WTC11 (cell line): ENCODE results near the gene AGTRAP. TPM values are rescaled to one million over a fixed set of nuclear protein-coding genes. Genes with fewer than 3 reads are reported as not detected.

Experiments used
- ATAC-seq: fragments of 200-7000 bp; cut with Tn5 transposase; 2 replicates; pipeline ENCODE4 v1.10.0; 2021; ENCODE audit warnings: mild to moderate bottlenecking, moderate library complexity
- CTCF ChIA-PET: fragments of 300-600 bp; sonication (Branson Sonifier 250); formaldehyde crosslinking; loops from one replicate; lab custom pipeline; 2021; ENCODE audit warnings: antibody characterized with exemption; lab: Charles Lee
- POLR2A ChIA-PET: fragments of 350-600 bp; sonication (Branson Sonifier 250); formaldehyde crosslinking; loops from one replicate; lab custom pipeline; 2021; ENCODE audit warnings: antibody characterized with exemption; lab: Charles Lee
- DNase-seq: peaks from one replicate; pipeline ENCODE4 v3.0.0; 2021; ENCODE audit warnings: low spot score
- H3K27ac Mint-ChIP-seq: 2 replicates; pipeline ENCODE4 v1.8.0; 2021; ENCODE audit warnings: mixed read lengths
- H3K27me3 Mint-ChIP-seq: 2 replicates; pipeline ENCODE4 v1.8.0; 2021; ENCODE audit warnings: low read depth, mild to moderate bottlenecking, moderate library complexity, mixed read lengths
- H3K36me3 Mint-ChIP-seq: 2 replicates; pipeline ENCODE4 v1.8.0; 2021; ENCODE audit warnings: mixed read lengths
- H3K4me1 Mint-ChIP-seq: 2 replicates; pipeline ENCODE4 v1.8.0; 2022; ENCODE audit warnings: mixed read lengths
- H3K4me3 Mint-ChIP-seq: 2 replicates; pipeline ENCODE4 v1.8.0; 2021; ENCODE audit warnings: mild to moderate bottlenecking, moderate library complexity, mixed read lengths
- H3K9me3 Mint-ChIP-seq: 2 replicates; pipeline ENCODE4 v1.8.0; 2021; ENCODE audit warnings: mixed read lengths
- ATF2 ChIP-seq: sonication (generic); formaldehyde crosslinking; IDR thresholded peaks from 2 replicates; pipeline ENCODE4 v1.8.1; 2022; ENCODE audit warnings: low read depth, missing genetic modification reagents, borderline replicate concordance
- CBFB ChIP-seq: sonication (generic); formaldehyde crosslinking; IDR thresholded peaks from 2 replicates; pipeline ENCODE4 v1.8.1; 2022; ENCODE audit warnings: mild to moderate bottlenecking, low read depth, missing genetic modification reagents
- CREM ChIP-seq: sonication (generic); formaldehyde crosslinking; IDR thresholded peaks from 2 replicates; pipeline ENCODE4 v1.8.1; 2022; ENCODE audit warnings: mild to moderate bottlenecking, missing genetic modification reagents, moderate library complexity
- ELF4 ChIP-seq: sonication (generic); formaldehyde crosslinking; IDR thresholded peaks from 2 replicates; pipeline ENCODE4 v1.8.1; 2022; ENCODE audit warnings: low read depth, mild to moderate bottlenecking, moderate library complexity, missing genetic modification reagents
- FOXK1 ChIP-seq: sonication (generic); formaldehyde crosslinking; IDR thresholded peaks from 2 replicates; pipeline ENCODE4 v1.8.0; 2022; ENCODE audit warnings: mild to moderate bottlenecking, moderate library complexity, missing genetic modification reagents
- FOXP1 ChIP-seq: sonication (generic); formaldehyde crosslinking; IDR thresholded peaks from 2 replicates; pipeline ENCODE4 v1.8.0; 2022; ENCODE audit warnings: missing genetic modification reagents, mild to moderate bottlenecking, moderate library complexity, borderline replicate concordance
- GTF2I ChIP-seq: fragments of 250-450 bp; sonication (Bioruptor Pico); conservative IDR thresholded peaks from 2 replicates; pipeline ENCODE4 v1.4.0; 2021; ENCODE audit warnings: mild to moderate bottlenecking
- IRF2 ChIP-seq: sonication (generic); formaldehyde crosslinking; IDR thresholded peaks from 2 replicates; pipeline ENCODE4 v1.8.0; 2022; ENCODE audit warnings: low read depth, missing genetic modification reagents, borderline replicate concordance
- MAX ChIP-seq: sonication (generic); formaldehyde crosslinking; IDR thresholded peaks from 2 replicates; pipeline ENCODE4 v1.8.0; 2022; ENCODE audit warnings: mild to moderate bottlenecking, missing genetic modification reagents
- NFATC4 ChIP-seq: fragments of 250-450 bp; sonication (Bioruptor Pico); IDR thresholded peaks from 2 replicates; pipeline ENCODE4 v1.9.0; 2021; ENCODE audit warnings: mild to moderate bottlenecking
- NR2C2 ChIP-seq: sonication (generic); formaldehyde crosslinking; IDR thresholded peaks from 2 replicates; pipeline ENCODE4 v1.8.0; 2022; ENCODE audit warnings: mild to moderate bottlenecking, missing genetic modification reagents
- SP1 ChIP-seq: sonication (generic); formaldehyde crosslinking; conservative IDR thresholded peaks from 2 replicates; pipeline ENCODE4 v1.8.1; 2022; ENCODE audit warnings: missing genetic modification reagents
- ZNF121 ChIP-seq: sonication (generic); formaldehyde crosslinking; IDR thresholded peaks from 2 replicates; pipeline ENCODE4 v1.8.0; 2023; ENCODE audit warnings: missing genetic modification reagents
- ZNF138 ChIP-seq: sonication (generic); formaldehyde crosslinking; conservative IDR thresholded peaks from 2 replicates; pipeline ENCODE4 v1.8.1; 2022; ENCODE audit warnings: mild to moderate bottlenecking, moderate library complexity, missing genetic modification reagents
- ZNF512 ChIP-seq: sonication (generic); formaldehyde crosslinking; IDR thresholded peaks from 2 replicates; pipeline ENCODE4 v1.8.1; 2022; ENCODE audit warnings: missing genetic modification reagents, borderline replicate concordance
- total RNA-seq: library from RNA; stranded (reverse); gene quantifications from 3 replicates; pipeline ENCODE4 v1.2.3, GENCODE V29; 2021
- TF ChIP-seq, protein P1 (sequence below): fragments of 250-450 bp; sonication (Bioruptor Pico); IDR thresholded peaks from 2 replicates; pipeline ENCODE4 v1.9.0; 2021; ENCODE audit warnings: mild to moderate bottlenecking, borderline replicate concordance
- TF ChIP-seq, protein P2 (sequence below): sonication (generic); formaldehyde crosslinking; IDR thresholded peaks from 2 replicates; pipeline ENCODE4 v1.8.1; 2023; ENCODE audit warnings: mild to moderate bottlenecking, missing genetic modification reagents

Gene AGTRAP
- total RNA-seq, 1 experiment from 2014 or later = 81.6 TPM

DNA sequence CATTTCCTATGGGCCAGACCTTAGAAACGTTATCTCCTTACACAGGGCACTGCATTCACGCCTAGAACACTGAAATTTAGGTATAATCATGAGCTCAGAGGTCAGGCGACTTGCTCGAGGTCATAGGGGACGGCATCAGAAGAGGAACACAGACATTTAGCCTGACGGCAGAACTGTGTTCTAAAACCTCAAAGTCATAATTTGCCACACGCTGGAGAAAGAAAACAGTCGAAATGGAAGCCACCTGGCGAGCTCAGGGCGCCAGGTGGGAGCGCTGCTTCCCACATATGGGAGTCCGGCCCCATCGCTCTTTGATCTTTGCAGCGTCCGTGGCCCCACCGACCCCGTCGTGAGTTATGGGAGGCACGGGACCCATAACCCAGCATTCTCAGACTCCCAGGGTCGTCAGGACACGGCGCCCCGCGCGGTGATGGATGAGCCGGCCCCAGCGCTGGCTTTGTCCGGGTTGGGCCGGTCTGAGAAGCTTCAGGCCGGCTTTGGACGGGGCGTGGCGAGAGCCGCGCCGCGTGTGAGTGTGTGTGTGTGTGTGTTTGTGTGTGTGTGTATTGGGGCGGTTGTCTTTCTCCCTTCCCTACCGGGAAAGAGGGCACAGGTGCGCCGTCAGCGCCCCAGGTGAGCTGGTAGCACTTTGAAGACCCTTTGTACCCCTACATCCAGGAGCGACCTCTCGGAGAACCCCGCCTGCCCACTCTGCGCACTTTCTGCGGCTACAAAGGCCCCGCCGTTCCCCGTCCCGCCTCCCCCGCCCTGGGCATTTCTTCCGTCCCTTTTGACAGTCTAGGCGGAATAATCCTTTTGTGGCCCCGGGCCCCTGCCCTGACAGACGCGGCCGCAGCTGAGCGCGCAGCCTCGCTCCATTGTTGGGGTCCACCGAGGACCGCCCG lies 45.3 kb upstream of the AGTRAP start (continued):
- TF ChIP-seq, protein P1, sequence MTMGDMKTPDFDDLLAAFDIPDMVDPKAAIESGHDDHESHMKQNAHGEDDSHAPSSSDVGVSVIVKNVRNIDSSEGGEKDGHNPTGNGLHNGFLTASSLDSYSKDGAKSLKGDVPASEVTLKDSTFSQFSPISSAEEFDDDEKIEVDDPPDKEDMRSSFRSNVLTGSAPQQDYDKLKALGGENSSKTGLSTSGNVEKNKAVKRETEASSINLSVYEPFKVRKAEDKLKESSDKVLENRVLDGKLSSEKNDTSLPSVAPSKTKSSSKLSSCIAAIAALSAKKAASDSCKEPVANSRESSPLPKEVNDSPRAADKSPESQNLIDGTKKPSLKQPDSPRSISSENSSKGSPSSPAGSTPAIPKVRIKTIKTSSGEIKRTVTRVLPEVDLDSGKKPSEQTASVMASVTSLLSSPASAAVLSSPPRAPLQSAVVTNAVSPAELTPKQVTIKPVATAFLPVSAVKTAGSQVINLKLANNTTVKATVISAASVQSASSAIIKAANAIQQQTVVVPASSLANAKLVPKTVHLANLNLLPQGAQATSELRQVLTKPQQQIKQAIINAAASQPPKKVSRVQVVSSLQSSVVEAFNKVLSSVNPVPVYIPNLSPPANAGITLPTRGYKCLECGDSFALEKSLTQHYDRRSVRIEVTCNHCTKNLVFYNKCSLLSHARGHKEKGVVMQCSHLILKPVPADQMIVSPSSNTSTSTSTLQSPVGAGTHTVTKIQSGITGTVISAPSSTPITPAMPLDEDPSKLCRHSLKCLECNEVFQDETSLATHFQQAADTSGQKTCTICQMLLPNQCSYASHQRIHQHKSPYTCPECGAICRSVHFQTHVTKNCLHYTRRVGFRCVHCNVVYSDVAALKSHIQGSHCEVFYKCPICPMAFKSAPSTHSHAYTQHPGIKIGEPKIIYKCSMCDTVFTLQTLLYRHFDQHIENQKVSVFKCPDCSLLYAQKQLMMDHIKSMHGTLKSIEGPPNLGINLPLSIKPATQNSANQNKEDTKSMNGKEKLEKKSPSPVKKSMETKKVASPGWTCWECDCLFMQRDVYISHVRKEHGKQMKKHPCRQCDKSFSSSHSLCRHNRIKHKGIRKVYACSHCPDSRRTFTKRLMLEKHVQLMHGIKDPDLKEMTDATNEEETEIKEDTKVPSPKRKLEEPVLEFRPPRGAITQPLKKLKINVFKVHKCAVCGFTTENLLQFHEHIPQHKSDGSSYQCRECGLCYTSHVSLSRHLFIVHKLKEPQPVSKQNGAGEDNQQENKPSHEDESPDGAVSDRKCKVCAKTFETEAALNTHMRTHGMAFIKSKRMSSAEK (CRISPR knock-in tag) = no peak
- TF ChIP-seq FOXK1 (no peak), MAX (CRISPR knock-in tag) (0 out of 2 replicates have a peak, but pooled peaks have one; percentile 2), GTF2I (CRISPR knock-in tag) (0 out of 2 replicates have a peak, but pooled peaks have one; percentile 13), IRF2 (CRISPR knock-in tag) (no peak), ZNF121 (CRISPR knock-in tag) (no peak), SP1 (CRISPR knock-in tag) (peak; percentile 12; the same call in 1 of the 2 replicates)

DNA sequence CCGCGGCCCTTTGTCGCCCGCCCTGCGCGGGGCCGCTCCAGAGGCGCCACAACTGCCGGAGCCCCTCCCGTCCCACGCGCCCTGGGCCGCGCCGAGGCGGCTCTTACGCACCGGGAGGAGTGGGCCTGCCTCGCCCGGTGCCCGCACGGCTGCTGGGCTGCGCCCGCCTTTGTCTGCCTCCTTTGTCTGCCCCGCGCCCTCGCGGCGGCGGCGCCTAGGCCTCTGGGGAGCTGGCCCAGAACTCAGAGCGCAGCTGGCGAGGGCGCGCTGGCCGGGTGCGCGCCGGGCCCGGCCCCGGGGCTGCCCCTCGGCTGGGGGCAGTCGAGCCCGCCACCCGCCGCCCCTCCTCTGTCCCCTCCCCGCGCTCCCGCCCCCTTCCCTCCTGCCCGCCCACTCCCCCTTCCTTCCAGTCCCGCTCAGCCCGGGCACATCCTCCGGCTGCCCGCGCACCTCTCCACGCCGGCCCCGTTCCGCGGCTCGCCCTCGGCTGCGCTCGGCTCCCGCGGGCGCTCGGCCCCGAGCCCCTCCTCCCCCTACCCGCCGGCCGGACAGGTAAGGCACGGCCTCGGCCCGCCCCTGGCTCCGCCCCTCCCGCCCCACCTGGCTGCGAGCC lies 44.5 kb upstream of the AGTRAP start, which contains the start of gene DRAXIN:
Gene DRAXIN, plus strand, starts transcription at position 409 of the 613 bp plus-strand sequence. CDS start 14,549 bp downstream, outside the sequence.
- Mint-ChIP-seq H3K9me3 (no peaks in the 10 kb centered on the region), H3K4me1 (peaks cover 59% of the 10 kb centered on the region), H3K27me3 (no peaks in the 10 kb centered on the region), H3K36me3 (peaks cover 9% of the 10 kb centered on the region), H3K27ac (peak within 1 kb of the TSS; percentile 94), H3K4me3 (peak within 1 kb of the TSS; percentile 89)
- ChIA-PET POLR2A (interaction anchor here (1.9 to 4.4 kb wide), 3 partner anchors 9 to 26 kb away, joined by 6 to 52 read pairs (median 27); partner anchors contain the start of genes FBXO6 and MAD2L2), CTCF (interaction anchor here (0.8 to 2.9 kb wide), 11 partner anchors 9 to 93 kb away, joined by 3 to 21 read pairs (median 5); partner anchors contain the start of genes FBXO6 and MAD2L2)
- ATAC-seq = peak; percentile 82
- peak; percentile 86 for DNase-seq
- TF ChIP-seq ZNF512 (CRISPR knock-in tag) (no peak), FOXP1 (no peak), NFATC4 (CRISPR knock-in tag) (no peak), IRF2 (CRISPR knock-in tag) (0 out of 2 replicates have a peak, but pooled peaks have one; percentile 42), CREM (no peak), CBFB (CRISPR knock-in tag) (no peak), ELF4 (CRISPR knock-in tag) (0 out of 2 replicates have a peak, but pooled peaks have one; percentile 44), ZNF138 (CRISPR knock-in tag) (no peak), ATF2 (CRISPR knock-in tag) (no peak), NR2C2 (CRISPR knock-in tag) (no peak)
- TF ChIP-seq, protein P1 (CRISPR knock-in tag) = no peak
- TF ChIP-seq, protein P2, sequence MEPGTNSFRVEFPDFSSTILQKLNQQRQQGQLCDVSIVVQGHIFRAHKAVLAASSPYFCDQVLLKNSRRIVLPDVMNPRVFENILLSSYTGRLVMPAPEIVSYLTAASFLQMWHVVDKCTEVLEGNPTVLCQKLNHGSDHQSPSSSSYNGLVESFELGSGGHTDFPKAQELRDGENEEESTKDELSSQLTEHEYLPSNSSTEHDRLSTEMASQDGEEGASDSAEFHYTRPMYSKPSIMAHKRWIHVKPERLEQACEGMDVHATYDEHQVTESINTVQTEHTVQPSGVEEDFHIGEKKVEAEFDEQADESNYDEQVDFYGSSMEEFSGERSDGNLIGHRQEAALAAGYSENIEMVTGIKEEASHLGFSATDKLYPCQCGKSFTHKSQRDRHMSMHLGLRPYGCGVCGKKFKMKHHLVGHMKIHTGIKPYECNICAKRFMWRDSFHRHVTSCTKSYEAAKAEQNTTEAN (CRISPR knock-in tag) = no peak; the same call in 1 of the 2 replicates
